Neutrophil (primary cell): ENCODE measurements around the gene TAOK2.

Experiments
- H3K27ac ChIP-seq: fragments of 200-600 bp; sonication (generic); 2 replicates; pipeline ENCODE4 v1.5.1; 2016; ENCODE audit warnings: mild to moderate bottlenecking, moderate library complexity
- H3K27me3 ChIP-seq: fragments of 200-600 bp; sonication (generic); 2 replicates; pipeline ENCODE4 v1.6.0; 2016; ENCODE audit warnings: mild to moderate bottlenecking
- H3K36me3 ChIP-seq: fragments of 200-600 bp; sonication (generic); 2 replicates; pipeline ENCODE4 v1.5.1; 2017
- H3K4me1 ChIP-seq, 2 experiments: fragments of 200-600 bp in 1 of 2; sonication (generic) in 1 of 2; 1 replicate in 1 of 2; 2 replicates in 1 of 2; pipeline versions ENCODE4 v1.5.1 to v1.6.1; 2013 to 2016; ENCODE audit warnings: low read depth in 1 of 2, low read length in 1 of 2, mild to moderate bottlenecking in 1 of 2, moderate library complexity in 1 of 2; ENCODE audit not compliant: control insufficient read depth in 1 of 2, insufficient read depth in 1 of 2
- H3K4me3 ChIP-seq, 2 experiments: fragments of 200-600 bp in 1 of 2; sonication (generic) in 1 of 2; 1 replicate in 1 of 2; 2 replicates in 1 of 2; pipeline ENCODE4 v1.5.1; 2013 to 2016; ENCODE audit warnings: low read depth in 1 of 2, low read length in 1 of 2, mild to moderate bottlenecking in 1 of 2, moderate library complexity in 1 of 2
- H3K9me3 ChIP-seq: fragments of 200-600 bp; sonication (generic); 2 replicates; pipeline ENCODE4 v1.5.1; 2016
- CTCF ChIP-seq: fragments of 200-600 bp; sonication (generic); IDR thresholded peaks from 2 replicates; pipeline ENCODE4 v1.5.1; 2016; ENCODE audit warnings: antibody characterized with exemption

TAOK2 gene

GRCh38 chr16:30026449-30026848 is 52.8 kb downstream of the TAOK2 start:
- no peak for TF ChIP-seq CTCF
- H3K27me3 ChIP-seq: peaks cover 69% of the 10 kb centered on the region
- H3K4me1 ChIP-seq: peaks cover 4 to 11% of the 10 kb centered on the region in 2 experiments
- H3K36me3 ChIP-seq: no peaks in the 10 kb centered on the region
- no peak overlapping the region for H3K4me3 ChIP-seq
- H3K9me3 ChIP-seq: no peaks in the 10 kb centered on the region
- no peak overlapping the region for H3K27ac ChIP-seq

- Histone ChIP-seq H3K27me3 (peaks cover 82% of the 10 kb centered on the region), H3K4me1 (peaks cover 0 to 6% of the 10 kb centered on the region in 2 experiments), H3K4me3 (no peak overlapping the region), H3K27ac (no peak overlapping the region), H3K9me3 (no peaks in the 10 kb centered on the region), H3K36me3 (no peaks in the 10 kb centered on the region)
- TF ChIP-seq CTCF: no peak
These were observed 54.1 kb downstream of the TAOK2 start for GRCh38 chr16:30027588-30028437.

GRCh38 chr16:30028438-30029076 is 54.9 kb downstream of the TAOK2 start:
- Histone ChIP-seq H3K4me1 (peaks cover 0 to 6% of the 10 kb centered on the region in 2 experiments), H3K27ac (no peak overlapping the region), H3K4me3 (no peak overlapping the region), H3K36me3 (no peaks in the 10 kb centered on the region), H3K9me3 (no peaks in the 10 kb centered on the region), H3K27me3 (peaks cover 89% of the 10 kb centered on the region)
- TF ChIP-seq CTCF: no peak

GRCh38 chr16:30030011-30030685 is 56.5 kb downstream of the TAOK2 start:
- no peaks in the 10 kb centered on the region for H3K9me3 ChIP-seq
- TF ChIP-seq CTCF: no peak
- H3K27me3 ChIP-seq: peaks cover 92% of the 10 kb centered on the region
- no peaks in the 10 kb centered on the region for H3K36me3 ChIP-seq
- no peak overlapping the region for H3K4me3 ChIP-seq
- H3K4me1 ChIP-seq: peaks cover 0 to 6% of the 10 kb centered on the region in 2 experiments
- no peak overlapping the region for H3K27ac ChIP-seq

GRCh38 chr16:30030841-30031413 is 57.3 kb downstream of the TAOK2 start, which contains the start of gene TLCD3B:
TLCD3B (minus strand) TSS chr16:30031271; CDS start chr16:30030527, 744 bp downstream.
- no peaks in the 10 kb centered on the region for H3K36me3 ChIP-seq
- peaks cover 0 to 6% of the 10 kb centered on the region in 2 experiments for H3K4me1 ChIP-seq
- H3K9me3 ChIP-seq: no peaks in the 10 kb centered on the region
- H3K27ac ChIP-seq: no peak within 1 kb of the TSS
- H3K27me3 ChIP-seq: peaks cover 95% of the 10 kb centered on the region
- H3K4me3 ChIP-seq: no peak within 1 kb of the TSS
- no peak for TF ChIP-seq CTCF
